ENCODE results near the gene COL27A1.

COL27A1 gene

DNA sequence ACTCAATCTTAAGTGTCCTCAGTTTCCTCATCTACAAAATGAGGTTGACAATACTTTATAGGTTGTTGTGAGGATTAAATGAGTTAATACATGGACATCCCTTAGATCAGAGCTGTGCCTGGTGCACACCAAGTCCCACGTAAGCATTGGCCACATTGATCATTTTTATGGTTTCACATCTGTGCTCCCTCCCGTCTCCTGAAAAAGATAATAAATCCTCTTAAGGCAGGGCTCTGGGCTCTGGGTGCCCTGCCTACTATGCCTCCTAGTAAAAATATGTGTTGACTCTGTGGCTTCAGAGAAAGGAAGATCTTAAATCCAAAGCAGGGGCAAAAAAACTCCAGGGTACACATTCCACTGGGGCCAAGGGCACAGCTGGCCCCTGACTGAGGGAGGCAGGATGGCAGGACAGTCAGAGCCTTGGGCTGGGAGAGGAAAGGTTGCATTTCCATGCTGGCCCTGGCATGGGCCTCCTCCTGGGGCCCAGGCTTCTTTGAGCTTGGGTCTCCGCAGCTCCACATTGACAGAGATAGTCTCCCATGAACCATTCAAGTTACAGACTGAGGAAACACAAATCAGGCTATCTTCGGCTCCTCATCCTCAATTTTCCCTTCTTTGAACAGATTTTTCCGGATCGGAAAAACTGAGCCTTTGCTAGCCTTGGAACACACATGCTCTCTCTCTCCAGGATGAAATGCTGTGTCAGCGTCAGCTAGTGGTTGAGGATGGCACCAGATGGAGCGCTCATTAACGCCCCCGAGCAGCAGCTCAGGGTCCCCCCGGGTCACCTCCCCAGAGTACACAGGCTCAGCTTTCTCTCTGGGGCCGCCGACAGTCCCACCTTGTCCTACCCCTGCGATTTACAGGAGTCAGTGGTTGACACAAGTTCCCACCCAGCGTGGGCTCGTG lies 33.9 kb upstream of the COL27A1 start:
- TF ChIP-seq BACH2 (CRISPR knock-in tag; IDR thresholded peaks at IDR 0.05; ENCODE audit: borderline replicate concordance) (no peak), RARB (CRISPR knock-in tag; IDR thresholded peaks at IDR 0.05) (no peak), GLIS3 (CRISPR knock-in tag; IDR thresholded peaks at IDR 0.05) (no peak), SNAI2 (CRISPR knock-in tag; IDR thresholded peaks at IDR 0.05) (no peak), ZNF8 (CRISPR knock-in tag; IDR thresholded peaks at IDR 0.05) (no peak), ISL1 (CRISPR knock-in tag; IDR thresholded peaks at IDR 0.05) (no peak), PPARA (CRISPR knock-in tag; IDR thresholded peaks at IDR 0.05; ENCODE audit: borderline replicate concordance) (no peak), ZC3H10 (CRISPR knock-in tag; IDR thresholded peaks at IDR 0.05) (no peak), CSDC2 (CRISPR knock-in tag; IDR thresholded peaks at IDR 0.05) (no peak), OSR1 (CRISPR knock-in tag; IDR thresholded peaks at IDR 0.05) (no peak)
- TF ChIP-seq, protein P1, sequence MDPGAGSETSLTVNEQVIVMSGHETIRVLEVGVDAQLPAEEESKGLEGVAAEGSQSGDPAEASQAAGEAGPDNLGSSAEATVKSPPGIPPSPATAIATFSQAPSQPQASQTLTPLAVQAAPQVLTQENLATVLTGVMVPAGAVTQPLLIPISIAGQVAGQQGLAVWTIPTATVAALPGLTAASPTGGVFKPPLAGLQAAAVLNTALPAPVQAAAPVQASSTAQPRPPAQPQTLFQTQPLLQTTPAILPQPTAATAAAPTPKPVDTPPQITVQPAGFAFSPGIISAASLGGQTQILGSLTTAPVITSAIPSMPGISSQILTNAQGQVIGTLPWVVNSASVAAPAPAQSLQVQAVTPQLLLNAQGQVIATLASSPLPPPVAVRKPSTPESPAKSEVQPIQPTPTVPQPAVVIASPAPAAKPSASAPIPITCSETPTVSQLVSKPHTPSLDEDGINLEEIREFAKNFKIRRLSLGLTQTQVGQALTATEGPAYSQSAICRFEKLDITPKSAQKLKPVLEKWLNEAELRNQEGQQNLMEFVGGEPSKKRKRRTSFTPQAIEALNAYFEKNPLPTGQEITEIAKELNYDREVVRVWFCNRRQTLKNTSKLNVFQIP (CRISPR knock-in tag; IDR thresholded peaks at IDR 0.05; ENCODE audit: borderline replicate concordance, low read depth) = no peak
- TF ChIP-seq, protein P2, sequence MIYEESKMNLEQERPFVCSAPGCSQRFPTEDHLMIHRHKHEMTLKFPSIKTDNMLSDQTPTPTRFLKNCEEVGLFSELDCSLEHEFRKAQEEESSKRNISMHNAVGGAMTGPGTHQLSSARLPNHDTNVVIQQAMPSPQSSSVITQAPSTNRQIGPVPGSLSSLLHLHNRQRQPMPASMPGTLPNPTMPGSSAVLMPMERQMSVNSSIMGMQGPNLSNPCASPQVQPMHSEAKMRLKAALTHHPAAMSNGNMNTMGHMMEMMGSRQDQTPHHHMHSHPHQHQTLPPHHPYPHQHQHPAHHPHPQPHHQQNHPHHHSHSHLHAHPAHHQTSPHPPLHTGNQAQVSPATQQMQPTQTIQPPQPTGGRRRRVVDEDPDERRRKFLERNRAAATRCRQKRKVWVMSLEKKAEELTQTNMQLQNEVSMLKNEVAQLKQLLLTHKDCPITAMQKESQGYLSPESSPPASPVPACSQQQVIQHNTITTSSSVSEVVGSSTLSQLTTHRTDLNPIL (CRISPR knock-in tag; IDR thresholded peaks at IDR 0.05; ENCODE audit: low read depth) = no peak
- TF ChIP-seq, protein P3, sequence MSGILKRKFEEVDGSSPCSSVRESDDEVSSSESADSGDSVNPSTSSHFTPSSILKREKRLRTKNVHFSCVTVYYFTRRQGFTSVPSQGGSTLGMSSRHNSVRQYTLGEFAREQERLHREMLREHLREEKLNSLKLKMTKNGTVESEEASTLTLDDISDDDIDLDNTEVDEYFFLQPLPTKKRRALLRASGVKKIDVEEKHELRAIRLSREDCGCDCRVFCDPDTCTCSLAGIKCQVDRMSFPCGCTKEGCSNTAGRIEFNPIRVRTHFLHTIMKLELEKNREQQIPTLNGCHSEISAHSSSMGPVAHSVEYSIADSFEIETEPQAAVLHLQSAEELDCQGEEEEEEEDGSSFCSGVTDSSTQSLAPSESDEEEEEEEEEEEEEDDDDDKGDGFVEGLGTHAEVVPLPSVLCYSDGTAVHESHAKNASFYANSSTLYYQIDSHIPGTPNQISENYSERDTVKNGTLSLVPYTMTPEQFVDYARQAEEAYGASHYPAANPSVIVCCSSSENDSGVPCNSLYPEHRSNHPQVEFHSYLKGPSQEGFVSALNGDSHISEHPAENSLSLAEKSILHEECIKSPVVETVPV (CRISPR knock-in tag; IDR thresholded peaks at IDR 0.05) = no peak
- ATAC-seq = no peak

DNA sequence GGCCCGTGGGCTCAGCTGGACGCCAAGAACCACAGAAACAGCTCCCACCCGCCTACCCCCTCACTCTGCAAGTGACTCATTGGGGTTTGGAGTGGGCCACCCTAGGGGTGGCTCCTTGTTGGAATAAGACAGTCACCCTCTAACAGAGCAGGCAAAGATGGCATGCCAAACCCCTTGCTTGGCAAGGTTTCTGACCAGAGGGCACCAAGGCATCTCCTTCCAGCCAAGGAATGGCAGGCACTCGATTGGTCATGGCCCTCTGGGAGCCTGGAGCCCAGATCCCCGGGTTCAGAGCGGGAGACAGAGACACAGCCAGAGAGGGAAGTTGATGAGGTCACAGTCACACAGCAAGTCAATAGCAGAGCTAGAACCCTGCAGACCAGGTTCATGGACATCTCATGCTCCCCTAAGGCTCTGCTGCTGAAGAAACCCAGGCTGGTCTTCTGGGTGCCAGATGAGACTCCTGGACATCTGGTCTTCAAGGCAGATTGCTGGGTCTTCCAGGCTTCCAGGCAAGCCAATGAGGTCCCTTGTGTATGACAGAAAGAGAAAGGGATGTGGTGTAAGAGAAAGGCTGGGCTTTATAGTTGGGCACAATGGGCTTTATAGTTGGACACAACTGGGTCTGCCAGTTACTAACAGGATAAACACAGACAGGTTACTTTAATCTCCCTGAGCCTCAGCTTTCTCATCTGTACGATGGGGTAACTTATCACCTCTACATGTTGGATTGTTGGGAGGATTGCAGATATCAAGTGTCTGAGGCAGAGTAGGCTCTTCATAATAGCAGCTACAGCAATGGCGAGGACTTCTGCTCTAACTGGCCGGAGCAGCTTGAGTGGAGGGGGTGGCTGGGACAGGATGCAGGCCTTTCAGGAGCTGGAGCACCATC lies 33.0 kb upstream of the COL27A1 start:
- ATAC-seq = no peak
- no peak for TF ChIP-seq ESRRG (CRISPR knock-in tag; IDR thresholded peaks at IDR 0.05)
- TF ChIP-seq, protein P3 (CRISPR knock-in tag; IDR thresholded peaks at IDR 0.05) = no peak
- TF ChIP-seq CSDC2 (CRISPR knock-in tag; IDR thresholded peaks at IDR 0.05) = no peak
- no peak for TF ChIP-seq PPARA (CRISPR knock-in tag; IDR thresholded peaks at IDR 0.05; ENCODE audit: borderline replicate concordance)
- TF ChIP-seq, protein P2 (CRISPR knock-in tag; IDR thresholded peaks at IDR 0.05; ENCODE audit: low read depth) = no peak
- TF ChIP-seq OSR1 (CRISPR knock-in tag; IDR thresholded peaks at IDR 0.05) = no peak
- TF ChIP-seq, protein P4, sequence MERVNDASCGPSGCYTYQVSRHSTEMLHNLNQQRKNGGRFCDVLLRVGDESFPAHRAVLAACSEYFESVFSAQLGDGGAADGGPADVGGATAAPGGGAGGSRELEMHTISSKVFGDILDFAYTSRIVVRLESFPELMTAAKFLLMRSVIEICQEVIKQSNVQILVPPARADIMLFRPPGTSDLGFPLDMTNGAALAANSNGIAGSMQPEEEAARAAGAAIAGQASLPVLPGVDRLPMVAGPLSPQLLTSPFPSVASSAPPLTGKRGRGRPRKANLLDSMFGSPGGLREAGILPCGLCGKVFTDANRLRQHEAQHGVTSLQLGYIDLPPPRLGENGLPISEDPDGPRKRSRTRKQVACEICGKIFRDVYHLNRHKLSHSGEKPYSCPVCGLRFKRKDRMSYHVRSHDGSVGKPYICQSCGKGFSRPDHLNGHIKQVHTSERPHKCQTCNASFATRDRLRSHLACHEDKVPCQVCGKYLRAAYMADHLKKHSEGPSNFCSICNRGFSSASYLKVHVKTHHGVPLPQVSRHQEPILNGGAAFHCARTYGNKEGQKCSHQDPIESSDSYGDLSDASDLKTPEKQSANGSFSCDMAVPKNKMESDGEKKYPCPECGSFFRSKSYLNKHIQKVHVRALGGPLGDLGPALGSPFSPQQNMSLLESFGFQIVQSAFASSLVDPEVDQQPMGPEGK (CRISPR knock-in tag; IDR thresholded peaks at IDR 0.05; ENCODE audit: borderline replicate concordance) = no peak
- no peak for TF ChIP-seq ZNF565 (CRISPR knock-in tag; conservative IDR thresholded peaks at IDR 0.05; ENCODE audit: low read depth)
- no peak for TF ChIP-seq ZFP3 (CRISPR knock-in tag; IDR thresholded peaks at IDR 0.05)
- TF ChIP-seq ZNF8 (CRISPR knock-in tag; IDR thresholded peaks at IDR 0.05) = no peak
